ENCODE data around the gene DOC2A. TPM values are rescaled to one million over a fixed set of nuclear protein-coding genes. Genes with fewer than 3 reads are reported as not detected.

DOC2A gene
- total RNA-seq, 1 experiment from 2014 or later, result 3.2 TPM

DNA sequence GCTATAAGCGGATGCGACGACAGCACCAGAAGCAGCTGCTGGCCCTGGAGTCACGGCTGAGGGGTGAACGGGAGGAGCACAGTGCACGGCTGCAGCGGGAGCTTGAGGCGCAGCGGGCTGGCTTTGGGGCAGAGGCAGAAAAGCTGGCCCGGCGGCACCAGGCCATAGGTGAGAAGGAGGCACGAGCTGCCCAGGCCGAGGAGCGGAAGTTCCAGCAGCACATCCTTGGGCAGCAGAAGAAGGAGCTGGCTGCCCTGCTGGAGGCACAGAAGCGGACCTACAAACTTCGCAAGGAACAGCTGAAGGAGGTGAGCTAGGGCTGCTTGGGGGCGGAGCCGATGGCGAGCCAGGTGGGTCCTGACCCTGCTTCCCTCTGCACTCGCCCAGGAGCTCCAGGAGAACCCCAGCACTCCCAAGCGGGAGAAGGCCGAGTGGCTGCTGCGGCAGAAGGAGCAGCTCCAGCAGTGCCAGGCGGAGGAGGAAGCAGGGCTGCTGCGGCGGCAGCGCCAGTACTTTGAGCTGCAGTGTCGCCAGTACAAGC lies 25.5 kb downstream of the DOC2A start:
- intact Hi-C loops (cut with micrococcal nuclease; ENCODE audit: unreplicated experiment), result no loop called here
- Histone ChIP-seq H3K4me3 (ENCODE audit: low read depth, low read length, poor library complexity, severe bottlenecking) (no peak overlapping the region), H3K4me1 (ENCODE audit: insufficient read depth, low read length, poor library complexity, severe bottlenecking) (no peaks in the 10 kb centered on the region), H3K27me3 (replicated peaks; ENCODE audit: insufficient read depth, low read depth, low read length, poor library complexity) (no peaks in the 10 kb centered on the region), H3K36me3 (ENCODE audit: insufficient read depth, low read length, poor library complexity, severe bottlenecking) (peaks cover 91% of the 10 kb centered on the region), H3K27ac (ENCODE audit: low read depth, low read length, poor library complexity, severe bottlenecking) (no peak overlapping the region), H3K9me3 (ENCODE audit: low read depth, low read length, poor library complexity, severe bottlenecking) (no peaks in the 10 kb centered on the region)
- ChIA-PET CTCF (no interaction called here), POLR2A (ENCODE audit: low non-redundant PET) (no interaction called here)
- no peak for TF ChIP-seq EZH2 (IDR thresholded peaks at IDR 0.05; ENCODE audit: borderline replicate concordance, low read depth, low read length, poor library complexity, severe bottlenecking)
- TF ChIP-seq, protein P1, sequence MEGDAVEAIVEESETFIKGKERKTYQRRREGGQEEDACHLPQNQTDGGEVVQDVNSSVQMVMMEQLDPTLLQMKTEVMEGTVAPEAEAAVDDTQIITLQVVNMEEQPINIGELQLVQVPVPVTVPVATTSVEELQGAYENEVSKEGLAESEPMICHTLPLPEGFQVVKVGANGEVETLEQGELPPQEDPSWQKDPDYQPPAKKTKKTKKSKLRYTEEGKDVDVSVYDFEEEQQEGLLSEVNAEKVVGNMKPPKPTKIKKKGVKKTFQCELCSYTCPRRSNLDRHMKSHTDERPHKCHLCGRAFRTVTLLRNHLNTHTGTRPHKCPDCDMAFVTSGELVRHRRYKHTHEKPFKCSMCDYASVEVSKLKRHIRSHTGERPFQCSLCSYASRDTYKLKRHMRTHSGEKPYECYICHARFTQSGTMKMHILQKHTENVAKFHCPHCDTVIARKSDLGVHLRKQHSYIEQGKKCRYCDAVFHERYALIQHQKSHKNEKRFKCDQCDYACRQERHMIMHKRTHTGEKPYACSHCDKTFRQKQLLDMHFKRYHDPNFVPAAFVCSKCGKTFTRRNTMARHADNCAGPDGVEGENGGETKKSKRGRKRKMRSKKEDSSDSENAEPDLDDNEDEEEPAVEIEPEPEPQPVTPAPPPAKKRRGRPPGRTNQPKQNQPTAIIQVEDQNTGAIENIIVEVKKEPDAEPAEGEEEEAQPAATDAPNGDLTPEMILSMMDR (conservative IDR thresholded peaks at IDR 0.05; ENCODE audit: low read depth, low read length), result no peak
- no peak for DNase-seq (ENCODE audit: low spot score)
- BruUV-seq (replicated peaks), result no TSS peak

DNA sequence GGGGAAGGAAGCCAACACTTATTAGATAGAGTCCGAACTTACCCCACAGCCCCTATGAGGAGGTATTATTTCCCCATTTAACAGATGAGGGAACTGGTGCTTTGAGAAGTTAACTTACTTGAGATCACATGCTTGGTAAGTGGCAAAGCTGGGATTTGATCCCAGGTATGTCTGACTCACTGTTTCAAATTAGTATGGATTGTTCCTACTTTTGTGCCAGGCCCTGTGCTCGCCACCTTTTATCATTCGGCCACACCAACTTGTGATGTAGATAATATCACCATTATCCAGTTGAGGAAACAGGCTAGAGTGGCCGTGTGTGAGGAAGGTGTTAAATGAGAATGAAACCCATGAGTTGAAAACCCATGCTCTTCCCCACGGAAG lies 26.1 kb downstream of the DOC2A start:
- no TSS peak for BruUV-seq (replicated peaks)
- CTCF ChIA-PET, result no interaction called here
- peaks cover 92% of the 10 kb centered on the region for H3K36me3 ChIP-seq (ENCODE audit: insufficient read depth, low read length, poor library complexity, severe bottlenecking)

GRCh38 chr16:29984137-29984763 lies 26.6 kb downstream of the DOC2A start:
- intact Hi-C loops (cut with micrococcal nuclease; ENCODE audit: unreplicated experiment), result no loop called here
- Histone ChIP-seq H3K4me1 (ENCODE audit: insufficient read depth, low read length, poor library complexity, severe bottlenecking) (no peaks in the 10 kb centered on the region), H3K9me3 (ENCODE audit: low read depth, low read length, poor library complexity, severe bottlenecking) (no peaks in the 10 kb centered on the region), H3K27me3 (replicated peaks; ENCODE audit: insufficient read depth, low read depth, low read length, poor library complexity) (no peaks in the 10 kb centered on the region), H3K4me3 (ENCODE audit: low read depth, low read length, poor library complexity, severe bottlenecking) (no peak overlapping the region), H3K36me3 (ENCODE audit: insufficient read depth, low read length, poor library complexity, severe bottlenecking) (peaks cover 93% of the 10 kb centered on the region), H3K27ac (ENCODE audit: low read depth, low read length, poor library complexity, severe bottlenecking) (no peak overlapping the region)
- DNase-seq (ENCODE audit: low spot score), result no peak
- TF ChIP-seq, protein P1 (conservative IDR thresholded peaks at IDR 0.05; ENCODE audit: low read depth, low read length), result no peak
- TF ChIP-seq EZH2 (IDR thresholded peaks at IDR 0.05; ENCODE audit: borderline replicate concordance, low read depth, low read length, poor library complexity, severe bottlenecking), result no peak
- BruUV-seq (replicated peaks), result no TSS peak
- ChIA-PET CTCF (no interaction called here), POLR2A (ENCODE audit: low non-redundant PET) (no interaction called here)

More for the DNA sequence above, 26.1 kb downstream of the DOC2A start:
- Histone ChIP-seq H3K27me3 (replicated peaks; ENCODE audit: insufficient read depth, low read depth, low read length, poor library complexity) (no peaks in the 10 kb centered on the region), H3K27ac (ENCODE audit: low read depth, low read length, poor library complexity, severe bottlenecking) (no peak overlapping the region), H3K4me3 (ENCODE audit: low read depth, low read length, poor library complexity, severe bottlenecking) (no peak overlapping the region), H3K9me3 (ENCODE audit: low read depth, low read length, poor library complexity, severe bottlenecking) (no peaks in the 10 kb centered on the region), H3K4me1 (ENCODE audit: insufficient read depth, low read length, poor library complexity, severe bottlenecking) (no peaks in the 10 kb centered on the region)
- TF ChIP-seq, protein P1 (conservative IDR thresholded peaks at IDR 0.05; ENCODE audit: low read depth, low read length), result no peak
- no peak for TF ChIP-seq EZH2 (IDR thresholded peaks at IDR 0.05; ENCODE audit: borderline replicate concordance, low read depth, low read length, poor library complexity, severe bottlenecking)
- POLR2A ChIA-PET (ENCODE audit: low non-redundant PET), result no interaction called here
- intact Hi-C loops (cut with micrococcal nuclease; ENCODE audit: unreplicated experiment), result no loop called here
- DNase-seq (ENCODE audit: low spot score), result no peak

All from A673 (cell line).